Astrocyte of the spinal cord (primary cell): ENCODE data around the gene C21orf58.
A peak's percentile ranks its signal among the peaks of the same experiment; 100 is the strongest.

Experiments used
- DNase-seq: peaks from one replicate; pipeline ENCODE4 v3.0.0; 2011; ENCODE audit warnings: low read depth, low spot score
- H3K4me3 ChIP-seq: 2 replicates; pipeline ENCODE4 v1.5.1; 2011; ENCODE audit warnings: low read depth, mild to moderate bottlenecking, low read length, moderate library complexity
- in situ Hi-C: cut with HindIII; loops from 2 replicates; pipeline ENCODE4 v1.10.0; 2017; ENCODE audit warnings: low sequenced_read_pairs
- TF ChIP-seq, protein P1 (sequence below): IDR thresholded peaks from 2 replicates; pipeline ENCODE4 v1.5.1; 2012; ENCODE audit warnings: low read depth, mild to moderate bottlenecking, low read length, inconsistent platforms

Gene C21orf58

DNA sequence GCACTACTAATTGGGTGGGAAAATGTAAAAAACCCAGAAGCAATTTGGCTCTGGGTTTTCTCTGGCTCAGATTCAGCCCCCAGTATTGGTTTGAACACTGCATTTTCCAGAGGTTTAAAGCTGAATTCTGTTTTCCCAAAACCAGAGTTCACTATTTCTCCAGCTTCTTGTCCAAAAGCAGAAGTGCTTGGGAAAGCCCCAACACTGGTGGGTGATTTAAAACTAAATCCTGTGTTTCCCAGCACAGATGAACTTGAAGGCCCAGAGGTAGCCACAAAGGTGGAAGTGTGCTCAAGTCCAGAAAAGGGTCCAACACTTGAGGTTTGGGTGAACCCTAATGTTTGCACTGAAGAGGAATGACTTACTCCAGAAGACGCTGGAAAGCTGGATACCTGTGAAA, 38.9 kb downstream of the C21orf58 start:
- no peak for DNase-seq
- in situ Hi-C loops = no loop called here
- TF ChIP-seq, protein P1, sequence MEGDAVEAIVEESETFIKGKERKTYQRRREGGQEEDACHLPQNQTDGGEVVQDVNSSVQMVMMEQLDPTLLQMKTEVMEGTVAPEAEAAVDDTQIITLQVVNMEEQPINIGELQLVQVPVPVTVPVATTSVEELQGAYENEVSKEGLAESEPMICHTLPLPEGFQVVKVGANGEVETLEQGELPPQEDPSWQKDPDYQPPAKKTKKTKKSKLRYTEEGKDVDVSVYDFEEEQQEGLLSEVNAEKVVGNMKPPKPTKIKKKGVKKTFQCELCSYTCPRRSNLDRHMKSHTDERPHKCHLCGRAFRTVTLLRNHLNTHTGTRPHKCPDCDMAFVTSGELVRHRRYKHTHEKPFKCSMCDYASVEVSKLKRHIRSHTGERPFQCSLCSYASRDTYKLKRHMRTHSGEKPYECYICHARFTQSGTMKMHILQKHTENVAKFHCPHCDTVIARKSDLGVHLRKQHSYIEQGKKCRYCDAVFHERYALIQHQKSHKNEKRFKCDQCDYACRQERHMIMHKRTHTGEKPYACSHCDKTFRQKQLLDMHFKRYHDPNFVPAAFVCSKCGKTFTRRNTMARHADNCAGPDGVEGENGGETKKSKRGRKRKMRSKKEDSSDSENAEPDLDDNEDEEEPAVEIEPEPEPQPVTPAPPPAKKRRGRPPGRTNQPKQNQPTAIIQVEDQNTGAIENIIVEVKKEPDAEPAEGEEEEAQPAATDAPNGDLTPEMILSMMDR = no peak
- peak overlapping the region; percentile 75 for H3K4me3 ChIP-seq

GRCh38 chr21:46284077-46284644, 39.5 kb downstream of the C21orf58 start:
- in situ Hi-C loops = no loop called here
- no peak for DNase-seq
- no peak overlapping the region for H3K4me3 ChIP-seq
- TF ChIP-seq, protein P1 = no peak

DNA sequence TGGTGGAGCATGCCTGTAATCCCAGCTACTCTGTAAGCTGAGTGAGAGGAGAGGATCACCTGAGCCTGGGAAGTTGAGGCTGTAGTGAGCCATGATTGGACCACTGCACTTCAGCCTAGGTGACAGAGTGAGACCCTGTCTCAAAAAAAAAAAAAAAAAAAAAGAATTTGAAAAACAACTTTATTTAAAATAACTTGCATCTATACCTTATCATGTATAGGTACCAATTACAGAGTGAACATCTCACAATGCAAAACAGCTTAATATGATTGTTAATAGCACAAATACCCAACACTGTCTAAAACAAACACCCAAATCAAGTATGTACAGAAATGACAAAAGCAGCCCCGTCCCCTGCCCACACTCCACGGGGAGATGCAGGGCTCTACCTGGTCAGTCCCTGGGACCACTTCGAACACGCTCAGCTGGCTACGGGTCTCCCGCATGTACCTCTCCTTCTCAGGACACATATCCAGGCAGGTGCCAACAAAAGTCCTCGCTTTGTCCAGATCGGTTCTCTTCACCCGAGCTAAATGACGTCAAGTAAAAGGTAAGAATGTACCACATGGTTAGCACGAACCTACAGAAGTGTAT, 48.8 kb downstream of the C21orf58 start:
- in situ Hi-C loops = no loop called here
- TF ChIP-seq, protein P1 = no peak
- DNase-seq = no peak
- no peak overlapping the region for H3K4me3 ChIP-seq

GRCh38 chr21:46273341-46273740, 50.3 kb downstream of the C21orf58 start:
- in situ Hi-C loops = no loop called here
- no peak overlapping the region for H3K4me3 ChIP-seq
- TF ChIP-seq, protein P1 = no peak
- no peak for DNase-seq

GRCh38 chr21:46269466-46269865, 54.2 kb downstream of the C21orf58 start:
- no peak for DNase-seq
- in situ Hi-C loops = no loop called here
- H3K4me3 ChIP-seq = no peak overlapping the region
- TF ChIP-seq, protein P1 = no peak

GRCh38 chr21:46268371-46268770, 55.3 kb downstream of the C21orf58 start:
- in situ Hi-C loops = no loop called here
- DNase-seq = no peak
- H3K4me3 ChIP-seq = no peak overlapping the region
- TF ChIP-seq, protein P1 = no peak

DNA sequence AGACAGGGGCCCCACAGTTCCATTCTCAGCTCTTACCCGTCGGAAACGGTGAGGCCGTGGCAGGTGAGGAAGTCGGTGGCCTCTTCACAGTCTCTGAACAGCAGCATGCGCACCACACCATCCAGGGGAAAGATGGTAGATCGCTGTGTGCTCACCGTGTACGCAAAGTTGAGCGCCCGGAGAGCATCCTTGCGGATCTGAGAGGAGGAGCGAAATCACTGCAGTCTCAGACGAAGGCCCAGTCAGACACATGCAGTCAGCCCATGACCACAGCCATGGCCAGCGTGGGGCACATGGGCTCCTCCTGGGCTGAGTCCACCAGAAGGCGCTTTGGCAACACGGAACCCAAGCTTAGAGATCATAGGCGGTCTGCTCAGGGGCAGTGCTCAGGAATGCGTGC, 56.7 kb downstream of the C21orf58 start:
- H3K4me3 ChIP-seq = no peak overlapping the region
- in situ Hi-C loops = no loop called here
- DNase-seq = no peak
- TF ChIP-seq, protein P1 = no peak
